Occipital lobe (tissue), 2 donors: ENCODE data around the gene FCMR. TPM values are rescaled to one million over a fixed set of nuclear protein-coding genes. Genes with fewer than 3 reads are reported as not detected.
"Not testable (repeated sequence)": the region's sequence is repeated elsewhere in the genome, so short reads cannot be mapped to it uniquely, and the experiment has no call there.

ENCODE experiments used
- DNase-seq: peaks from one replicate; lab custom pipeline; 2025; lab: John Stamatoyannopoulos, UW
- total RNA-seq: library from RNA; depleted of rRNA; stranded (reverse); fragments of >200 nt; gene quantifications from one replicate; pipeline ENCODE4 v1.2.3, GENCODE V29; 2014

The FCMR gene
- total RNA-seq, 1 donor from 2014 or later: 0.47 TPM

GRCh38 chr1:206923961-206924557, 2.3 kb upstream of the FCMR start:
- not testable (repeated sequence) for DNase-seq

GRCh38 chr1:206923009-206923960, 1.5 kb upstream of the FCMR start:
- no peak for DNase-seq

GRCh38 chr1:206922524-206922923, 783 bp upstream of the FCMR start:
- DNase-seq: no peak

- no peak for DNase-seq
Observed at GRCh38 chr1:206918076-206918475, 3.7 kb downstream of the FCMR start.

GRCh38 chr1:206916000-206916709, 5.6 kb downstream of the FCMR start:
- no peak for DNase-seq

GRCh38 chr1:206915030-206915735, 6.6 kb downstream of the FCMR start:
- no peak for DNase-seq

- no peak for DNase-seq
Observed at GRCh38 chr1:206913766-206914537, 7.8 kb downstream of the FCMR start.

GRCh38 chr1:206912445-206913095, 9.2 kb downstream of the FCMR start:
- peak; percentile 41 for DNase-seq

- no peak for DNase-seq
Observed at GRCh38 chr1:206911064-206911663, 10.6 kb downstream of the FCMR start.

- DNase-seq: no peak
Observed at GRCh38 chr1:206909883-206910318, 11.8 kb downstream of the FCMR start.

- no peak for DNase-seq
Observed at GRCh38 chr1:206909161-206909882, 12.4 kb downstream of the FCMR start.

GRCh38 chr1:206908038-206908437, 13.7 kb downstream of the FCMR start:
- DNase-seq: no peak

GRCh38 chr1:206907304-206907991, 14.3 kb downstream of the FCMR start:
- DNase-seq: no peak

GRCh38 chr1:206905295-206906164, 16.2 kb downstream of the FCMR start:
- DNase-seq: no peak

GRCh38 chr1:206904423-206905142, 17.2 kb downstream of the FCMR start:
- DNase-seq: no peak

- DNase-seq: no peak
Observed at GRCh38 chr1:206903687-206904086, 18.1 kb downstream of the FCMR start.

- no peak for DNase-seq
Observed at GRCh38 chr1:206902702-206903101, 19.0 kb downstream of the FCMR start.
